Panc1 (cell line): Measurements from ENCODE around the gene ARPIN. TPM values are rescaled to one million over a fixed set of nuclear protein-coding genes. Genes with fewer than 3 reads are reported as not detected.
"Not testable (repeated sequence)": the region's sequence is repeated elsewhere in the genome, so short reads cannot be mapped to it uniquely, and the experiment has no call there.

Source experiments
- ATAC-seq: fragments of 200-7000 bp; cut with Tn5 transposase; 2 replicates; pipeline ENCODE4 v1.9.1; 2020; ENCODE audit warnings: mild to moderate bottlenecking, moderate library complexity
- BruUV-seq: library from RNA; stranded (reverse); fragments of 400-500 nt; replicated peaks from 2 replicates; lab custom pipeline; 2021; lab: Mats Ljungman, UMichigan
- CTCF ChIA-PET: fragments of 300-600 bp; sonication (Branson Sonifier 250); formaldehyde crosslinking; loops from one replicate; lab custom pipeline; 2022; ENCODE audit warnings: antibody characterized with exemption; lab: Charles Lee
- POLR2A ChIA-PET: fragments of 300-600 bp; sonication (Branson Sonifier 250); formaldehyde crosslinking; loops from one replicate; lab custom pipeline; 2022; ENCODE audit warnings: antibody characterized with exemption; lab: Charles Lee
- DNase-seq: peaks from one replicate; pipeline ENCODE4 v3.0.0-alpha.2; 2010; ENCODE audit warnings: low read depth, low spot score
- H3K27ac ChIP-seq: 2 replicates; pipeline ENCODE4 v1.5.1; 2011; ENCODE audit warnings: mild to moderate bottlenecking, low read length, inconsistent platforms
- H3K27me3 ChIP-seq: fragments of 200-500 bp; sonication (Bioruptor generic); 2 replicates; pipeline ENCODE4 v1.6.0; 2014; ENCODE audit warnings: low read length, inconsistent platforms; ENCODE audit not compliant: control insufficient read depth, insufficient read depth
- H3K36me3 ChIP-seq: fragments of 200-500 bp; sonication (Bioruptor generic); 2 replicates; pipeline ENCODE4 v1.5.1; 2014; ENCODE audit warnings: inconsistent platforms, mild to moderate bottlenecking, low read length, moderate library complexity; ENCODE audit not compliant: control insufficient read depth, insufficient read depth
- H3K4me1 ChIP-seq: 2 replicates; pipeline ENCODE4 v1.5.1; 2011; ENCODE audit warnings: inconsistent platforms, mild to moderate bottlenecking, low read length, moderate library complexity; ENCODE audit not compliant: control insufficient read depth, insufficient read depth
- H3K4me3 ChIP-seq, 2 experiments: 2 replicates each; pipeline ENCODE4 v1.5.1; 2011 to 2012; ENCODE audit warnings: low read depth in 2 of 2, low read length in 2 of 2, mild to moderate bottlenecking in 2 of 2, inconsistent platforms in 1 of 2, moderate library complexity in 1 of 2
- H3K9me3 ChIP-seq: fragments of 200-500 bp; sonication (Bioruptor generic); 2 replicates; pipeline ENCODE4 v1.5.1; 2014; ENCODE audit warnings: low read depth, mild to moderate bottlenecking, inconsistent platforms, low read length, moderate library complexity; ENCODE audit not compliant: control insufficient read depth, insufficient read depth
- CTCF ChIP-seq: fragments of 450-650 bp; IDR thresholded peaks from 2 replicates; pipeline ENCODE4 v1.5.1; 2017; ENCODE audit warnings: mild to moderate bottlenecking
- POLR2AphosphoS5 ChIP-seq: IDR thresholded peaks from 2 replicates; pipeline ENCODE4 v1.6.1; 2012; ENCODE audit warnings: mild to moderate bottlenecking, low read depth, low read length, moderate library complexity
- REST ChIP-seq, 2 experiments: IDR thresholded peaks; 2 replicates each; pipeline ENCODE4 v1.6.1; 2011 to 2012; ENCODE audit warnings: low read depth in 2 of 2, control low read depth in 1 of 2, low read length in 1 of 2, mild to moderate bottlenecking in 1 of 2, moderate library complexity in 1 of 2; ENCODE audit not compliant: insufficient read depth in 1 of 2
- SIN3A ChIP-seq: IDR thresholded peaks from 2 replicates; pipeline ENCODE4 v1.6.1; 2012; ENCODE audit warnings: low read depth, mild to moderate bottlenecking, low read length, moderate library complexity, borderline replicate concordance; ENCODE audit not compliant: insufficient read depth
- TCF7L2 ChIP-seq: IDR thresholded peaks from 2 replicates; pipeline ENCODE4 v1.6.1; 2011; ENCODE audit warnings: mild to moderate bottlenecking, low read depth, low read length, inconsistent platforms
- in situ Hi-C: cut with HindIII; loops from 2 replicates; pipeline ENCODE4 v1.10.0; 2016; ENCODE audit warnings: low sequenced_read_pairs, low pct_unique_long_range_greater_than_20kb
- intact Hi-C: fragments of 100-400 bp; cut with micrococcal nuclease; formaldehyde crosslinking; loops from one replicate; pipeline ENCODE4 v1.10.0; 2022; ENCODE audit not compliant: unreplicated experiment
- total RNA-seq: library from RNA; stranded (reverse); gene quantifications from one replicate; pipeline ENCODE4 v1.2.1, GENCODE V29; 2021; ENCODE audit not compliant: unreplicated experiment

The ARPIN gene
- total RNA-seq, 1 experiment from 2014 or later = 6.3 TPM

GRCh38 chr15:89870688-89871288 is 42.0 kb downstream of the ARPIN start:
- no peak overlapping the region for H3K27ac ChIP-seq
- DNase-seq (no peak), ATAC-seq (no peak)
- no peak for TF ChIP-seq SIN3A
- TF ChIP-seq CTCF = no peak
- TF ChIP-seq TCF7L2 = no peak
- TF ChIP-seq REST (IDR thresholded peaks at IDR 0.05; ENCODE audit: insufficient read depth in 1 of 2, low read depth in 2 of 2, low read length in 1 of 2) = no peak
- TF ChIP-seq POLR2AphosphoS5 = no peak
- no TSS peak for BruUV-seq
- no peaks in the 10 kb centered on the region for H3K9me3 ChIP-seq
- CTCF ChIA-PET = no interaction called here
- H3K27me3 ChIP-seq = no peaks in the 10 kb centered on the region
- H3K36me3 ChIP-seq = no peaks in the 10 kb centered on the region
- intact Hi-C loops (no loop called here), in situ Hi-C loops (loop anchor here (10.0 kb wide), 1 partner anchor 116 kb away; the partner anchor contains the start of gene MESP1)
- no peak overlapping the region for H3K4me3 ChIP-seq
- POLR2A ChIA-PET = no interaction called here
- H3K4me1 ChIP-seq = no peaks in the 10 kb centered on the region

GRCh38 chr15:89870006-89870405 is 42.7 kb downstream of the ARPIN start:
- CTCF ChIA-PET = no interaction called here
- intact Hi-C loops (no loop called here), in situ Hi-C loops (loop anchor here (10.0 kb wide), 1 partner anchor 115 kb away; the partner anchor contains the start of gene MESP1)
- no peak overlapping the region for H3K27ac ChIP-seq
- ATAC-seq (no peak), DNase-seq (no peak)
- no peaks in the 10 kb centered on the region for H3K36me3 ChIP-seq
- TF ChIP-seq CTCF (no peak), REST (IDR thresholded peaks at IDR 0.05; ENCODE audit: insufficient read depth in 1 of 2, low read depth in 2 of 2, low read length in 1 of 2) (no peak), TCF7L2 (no peak), POLR2AphosphoS5 (no peak), SIN3A (no peak)
- no peaks in the 10 kb centered on the region for H3K9me3 ChIP-seq
- no peaks in the 10 kb centered on the region for H3K27me3 ChIP-seq
- POLR2A ChIA-PET = interaction anchor here (0.6 to 0.7 kb wide), 2 partner anchors 12 to 272 kb away, joined by 3 read pairs; no protein-coding TSS in a partner anchor
- no peaks in the 10 kb centered on the region for H3K4me1 ChIP-seq
- BruUV-seq = no TSS peak
- no peak overlapping the region for H3K4me3 ChIP-seq

- H3K27me3 ChIP-seq, in situ Hi-C loops, H3K27ac ChIP-seq, ATAC-seq, DNase-seq, H3K4me3 ChIP-seq, intact Hi-C loops, BruUV-seq, H3K9me3 ChIP-seq, H3K36me3 ChIP-seq, H3K4me1 ChIP-seq, CTCF ChIA-PET: not testable (repeated sequence)
- POLR2A ChIA-PET = interaction anchor here (0.7 kb wide), 1 partner anchor 273 kb away, joined by 3 read pairs; no protein-coding TSS in a partner anchor
These were observed 43.3 kb downstream of the ARPIN start for GRCh38 chr15:89869490-89869889.
